Measurements from ENCODE around the gene NDUFB3. TPM values are rescaled to one million over a fixed set of nuclear protein-coding genes. Genes with fewer than 3 reads are reported as not detected.
"Not testable (repeated sequence)": the region's sequence is repeated elsewhere in the genome, so short reads cannot be mapped to it uniquely, and the experiment has no call there.

NDUFB3 gene
- 100 to 1,000 TPM in 4 of 8 experiments, 10 to 100 TPM in 4; 77.6 to 135 (median 101) TPM for total RNA-seq

GRCh38 chr2:201071479-201072200 is at the start of gene NDUFB3, which contains the start of gene HYCC2:
NDUFB3 (plus strand) TSS chr2:201072001; CDS start chr2:201078883, 6,882 bp downstream.
HYCC2 (minus strand) TSS chr2:201071671; CDS start chr2:201024009, 47,662 bp downstream.
- Histone ChIP-seq H3K4me3 (peak within 1 kb of the TSS; percentile 57 to 95 (median 85)), H3K4me1 (replicated peaks in 1 of 2) (peaks cover 10 to 25% of the 10 kb centered on the region in 2 donors), H3K27ac (peak within 1 kb of the TSS; percentile 97)
- ATAC-seq (replicated peaks in 6 of 8): peak; percentile 94 to 99 (median 98)
- in situ Hi-C loops (cut with MboI; ENCODE audit: low pct_unique_long_range_greater_than_20kb in 2 of 9, low sequenced_read_pairs in 9 of 9, unreplicated experiment in 9 of 9): loop anchor here in 2 of 9 experiments (25.0 kb wide), 2 partner anchors 109 to 159 kb away; partner anchors contain the start of gene ORC2 (in 1 of the 2)
- 0 to 3% (median 0%) methylated on average over 3 to 23 of the region's 34 CpGs; no CpG with 5 or more reads in 1 of the 10 experiments for WGBS, 10 experiments

DNA sequence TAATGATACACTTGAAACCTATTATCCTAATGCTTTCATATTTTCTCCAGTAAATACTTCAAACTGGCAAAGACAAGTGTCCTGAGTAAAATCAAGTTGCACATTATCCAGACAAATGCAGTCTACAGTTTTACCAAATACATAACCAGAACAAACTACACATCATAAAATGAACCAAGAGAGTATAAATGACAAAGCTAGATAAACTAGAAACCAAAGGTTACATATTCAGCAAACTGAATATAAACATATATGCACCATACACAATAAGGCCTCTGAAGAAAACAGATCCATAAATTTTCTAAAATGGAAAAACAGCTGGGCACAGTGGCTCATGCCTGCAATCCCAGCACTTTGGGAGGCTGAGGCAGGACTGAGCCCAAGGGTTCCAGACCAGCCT is 47.3 kb upstream of the NDUFB3 start:
- H3K4me3 ChIP-seq: no peak overlapping the region
- in situ Hi-C loops (cut with MboI; ENCODE audit: low pct_unique_long_range_greater_than_20kb in 2 of 9, low sequenced_read_pairs in 9 of 9, unreplicated experiment in 9 of 9): no loop called here
- peak in 1 of 8 experiments; percentile 37 for ATAC-seq (replicated peaks in 6 of 8)
- no peak overlapping the region for H3K27ac ChIP-seq
- no peaks in the 10 kb centered on the region for H3K4me1 ChIP-seq (replicated peaks in 1 of 2)

DNA sequence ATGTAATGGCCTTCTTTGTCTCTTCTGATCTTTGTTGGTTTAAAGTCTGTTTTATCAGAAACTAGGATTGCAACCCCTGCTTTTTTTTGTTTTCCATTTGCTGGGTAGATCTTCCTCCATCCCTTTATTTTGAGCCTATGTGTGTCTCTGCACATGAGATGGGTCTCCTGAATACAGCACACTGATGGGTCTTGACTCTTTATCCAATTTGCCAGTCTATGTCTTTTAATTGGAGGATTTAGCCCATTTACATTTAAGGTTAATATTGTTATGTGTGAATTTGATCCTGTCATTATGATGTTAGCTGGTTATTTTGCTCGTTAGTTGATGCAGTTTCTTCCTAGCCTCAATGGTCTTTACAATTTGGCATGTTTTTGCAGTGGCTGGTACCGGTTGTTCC is 37.4 kb upstream of the NDUFB3 start:
- H3K27ac ChIP-seq; in situ Hi-C loops (cut with MboI; ENCODE audit: low pct_unique_long_range_greater_than_20kb in 2 of 9, low sequenced_read_pairs in 9 of 9, unreplicated experiment in 9 of 9); H3K4me1 ChIP-seq (replicated peaks in 1 of 2); ATAC-seq (replicated peaks in 6 of 8); H3K4me3 ChIP-seq: not testable (repeated sequence)
- no CpG with 5 or more reads among the region's 2 CpGs for WGBS, 10 experiments

DNA sequence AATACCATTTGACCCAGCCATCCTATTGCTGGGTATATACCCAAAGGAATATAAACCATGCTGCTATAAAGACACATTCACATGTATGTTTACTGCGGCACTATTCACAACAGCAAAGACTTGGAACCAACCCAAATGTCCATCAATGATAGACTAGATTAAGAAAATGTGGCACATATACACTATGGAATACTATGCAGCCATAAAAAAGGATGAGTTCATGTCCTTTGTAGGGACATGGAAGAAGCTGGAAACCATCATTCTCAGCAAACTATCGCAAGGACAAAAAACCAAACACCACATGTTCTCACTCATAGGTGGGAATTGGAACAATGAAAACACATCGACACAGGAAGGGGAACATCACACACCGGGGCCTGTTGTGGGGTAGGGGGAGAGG is 33.4 kb upstream of the NDUFB3 start:
- H3K4me3 ChIP-seq; in situ Hi-C loops (cut with MboI; ENCODE audit: low pct_unique_long_range_greater_than_20kb in 2 of 9, low sequenced_read_pairs in 9 of 9, unreplicated experiment in 9 of 9); H3K27ac ChIP-seq; ATAC-seq (replicated peaks in 6 of 8); H3K4me1 ChIP-seq (replicated peaks in 1 of 2): not testable (repeated sequence)
- 100% methylated on average over 3 of the region's 4 CpGs; no CpG with 5 or more reads in 9 of the 10 experiments for WGBS, 10 experiments

DNA sequence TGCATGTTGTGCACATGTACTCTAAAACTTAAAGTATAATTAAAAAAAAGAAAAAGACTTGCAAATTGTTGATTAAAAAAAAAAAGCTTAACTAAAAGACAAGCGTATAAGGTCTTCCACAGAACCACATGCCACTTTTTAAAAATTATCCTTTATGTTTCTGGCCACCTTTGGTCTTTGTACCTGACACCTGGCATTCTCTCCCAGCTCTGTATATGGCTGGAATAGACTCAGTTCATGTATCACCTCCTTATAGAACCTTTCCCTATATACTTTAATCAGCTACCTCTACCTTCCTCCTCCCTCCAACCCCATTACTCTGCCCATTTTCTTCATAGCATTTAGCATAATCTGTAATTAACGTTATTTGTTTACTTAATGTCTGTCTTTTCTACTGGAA is 32.9 kb upstream of the NDUFB3 start:
- no peak for ATAC-seq (replicated peaks in 6 of 8)
- in situ Hi-C loops (cut with MboI; ENCODE audit: low pct_unique_long_range_greater_than_20kb in 2 of 9, low sequenced_read_pairs in 9 of 9, unreplicated experiment in 9 of 9): no loop called here
- H3K4me1 ChIP-seq (replicated peaks in 1 of 2): no peaks in the 10 kb centered on the region
- H3K27ac ChIP-seq: no peak overlapping the region
- H3K4me3 ChIP-seq: no peak overlapping the region
- WGBS, 10 experiments: 60 to 100% (median 98%) methylated on average over 1 to 2 of the region's 2 CpGs

DNA sequence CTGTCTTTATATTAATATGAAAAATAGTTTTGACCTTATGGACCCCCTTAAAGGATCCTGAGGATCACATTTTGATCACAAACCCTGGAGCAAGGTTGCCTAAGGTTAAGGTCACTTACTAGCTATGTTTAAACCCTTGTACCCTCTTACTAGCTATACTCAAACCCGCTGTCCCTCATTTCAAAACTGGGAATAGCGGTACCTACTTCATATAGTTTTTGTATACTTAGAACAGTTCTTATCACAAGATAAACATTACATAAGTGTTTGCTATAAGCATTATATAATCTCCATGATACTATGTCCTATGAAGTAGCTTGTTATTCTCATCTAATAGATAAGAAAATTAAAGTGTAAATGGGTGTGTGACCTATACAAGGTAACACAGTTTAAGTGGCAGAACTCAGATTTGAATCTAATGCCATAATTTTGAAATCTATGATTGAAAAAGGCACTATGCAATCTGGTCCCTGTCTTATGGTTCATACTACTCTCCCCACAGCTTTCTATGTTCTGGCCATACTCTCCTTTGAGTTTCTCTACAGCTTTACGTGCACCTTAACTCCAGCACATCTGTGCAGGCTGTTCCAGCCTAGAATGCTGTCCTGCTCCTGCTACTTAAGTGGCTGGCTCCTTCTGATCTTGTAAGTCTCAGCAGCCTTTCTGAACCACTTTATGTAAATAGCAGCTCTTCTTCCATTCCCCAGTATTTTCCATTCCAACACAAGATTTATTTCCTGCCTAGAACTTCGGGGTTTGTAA is 30.8 kb upstream of the NDUFB3 start:
- WGBS, 10 experiments: 80 to 100% (median 96%) methylated on average over 1 to 4 of the region's 4 CpGs; no CpG with 5 or more reads in 2 of the 10 experiments
- no peak for ATAC-seq (replicated peaks in 6 of 8)
- in situ Hi-C loops (cut with MboI; ENCODE audit: low pct_unique_long_range_greater_than_20kb in 2 of 9, low sequenced_read_pairs in 9 of 9, unreplicated experiment in 9 of 9): no loop called here

GRCh38 chr2:201042451-201042850 is 29.4 kb upstream of the NDUFB3 start:
- H3K4me3 ChIP-seq; in situ Hi-C loops (cut with MboI; ENCODE audit: low pct_unique_long_range_greater_than_20kb in 2 of 9, low sequenced_read_pairs in 9 of 9, unreplicated experiment in 9 of 9); H3K4me1 ChIP-seq (replicated peaks in 1 of 2); H3K27ac ChIP-seq; ATAC-seq (replicated peaks in 6 of 8): not testable (repeated sequence)
- WGBS, 10 experiments: no CpG with 5 or more reads among the region's 36 CpGs

More for the DNA sequence above, 30.8 kb upstream of the NDUFB3 start:
- Histone ChIP-seq H3K4me1 (replicated peaks in 1 of 2) (no peaks in the 10 kb centered on the region), H3K27ac (no peak overlapping the region), H3K4me3 (no peak overlapping the region)

DNA sequence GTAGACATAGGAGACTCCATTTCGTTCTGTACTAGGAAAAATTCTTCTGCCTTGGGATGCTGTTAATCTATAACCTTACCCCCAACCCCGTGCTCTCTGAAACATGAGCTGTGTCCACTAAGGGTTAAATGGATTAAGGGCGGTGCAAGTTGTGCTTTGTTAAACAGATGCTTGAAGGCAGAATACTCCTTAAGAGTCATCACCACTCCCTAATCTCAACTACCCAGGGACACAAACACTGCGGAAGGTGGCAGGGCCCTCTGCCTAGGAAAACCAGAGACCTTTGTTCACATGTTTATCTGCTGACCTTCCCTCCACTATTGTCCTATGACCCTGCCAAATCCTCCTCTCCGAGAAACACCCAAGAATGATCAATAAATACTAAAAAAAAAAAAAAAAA is 28.8 kb upstream of the NDUFB3 start:
- H3K27ac ChIP-seq; ATAC-seq (replicated peaks in 6 of 8); in situ Hi-C loops (cut with MboI; ENCODE audit: low pct_unique_long_range_greater_than_20kb in 2 of 9, low sequenced_read_pairs in 9 of 9, unreplicated experiment in 9 of 9); H3K4me3 ChIP-seq; H3K4me1 ChIP-seq (replicated peaks in 1 of 2): not testable (repeated sequence)
- 75 to 100% (median 98%) methylated on average over 1 to 4 of the region's 5 CpGs; no CpG with 5 or more reads in 6 of the 10 experiments for WGBS, 10 experiments

DNA sequence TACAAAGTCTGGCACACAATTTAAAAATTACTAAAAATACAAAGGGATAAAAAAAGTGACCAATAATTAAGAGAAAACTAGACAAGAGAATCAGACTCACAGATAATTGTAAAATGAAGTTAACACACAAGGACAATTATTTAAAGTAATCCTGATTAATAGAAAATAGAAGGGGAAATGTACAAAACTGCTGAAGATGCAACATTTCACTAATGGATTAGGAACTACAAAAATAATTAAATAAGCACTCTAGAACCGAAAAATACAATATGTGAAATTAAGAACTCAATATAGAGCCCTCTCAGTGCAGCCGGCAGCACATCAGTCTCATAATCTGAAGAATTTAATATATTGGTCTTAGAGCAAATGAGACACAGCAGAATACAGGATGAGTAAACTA is 24.9 kb upstream of the NDUFB3 start:
- ATAC-seq (replicated peaks in 6 of 8): no peak
- Histone ChIP-seq H3K4me3 (no peak overlapping the region), H3K4me1 (replicated peaks in 1 of 2) (no peaks in the 10 kb centered on the region), H3K27ac (no peak overlapping the region)
- WGBS, 10 experiments: 75 to 100% (median 96%) methylated on average over 1 to 2 of the region's 2 CpGs; no CpG with 5 or more reads in 1 of the 10 experiments
- in situ Hi-C loops (cut with MboI; ENCODE audit: low pct_unique_long_range_greater_than_20kb in 2 of 9, low sequenced_read_pairs in 9 of 9, unreplicated experiment in 9 of 9): no loop called here

- Histone ChIP-seq H3K27ac (no peak overlapping the region), H3K4me3 (no peak overlapping the region), H3K4me1 (replicated peaks in 1 of 2) (no peaks in the 10 kb centered on the region)
- no peak for ATAC-seq (replicated peaks in 6 of 8)
- WGBS, 10 experiments: 90 to 100% (median 100%) methylated on average over 1 to 7 of the region's 11 CpGs; no CpG with 5 or more reads in 1 of the 10 experiments
- in situ Hi-C loops (cut with MboI; ENCODE audit: low pct_unique_long_range_greater_than_20kb in 2 of 9, low sequenced_read_pairs in 9 of 9, unreplicated experiment in 9 of 9): no loop called here
These were observed 22.3 kb upstream of the NDUFB3 start for GRCh38 chr2:201049455-201049854.

DNA sequence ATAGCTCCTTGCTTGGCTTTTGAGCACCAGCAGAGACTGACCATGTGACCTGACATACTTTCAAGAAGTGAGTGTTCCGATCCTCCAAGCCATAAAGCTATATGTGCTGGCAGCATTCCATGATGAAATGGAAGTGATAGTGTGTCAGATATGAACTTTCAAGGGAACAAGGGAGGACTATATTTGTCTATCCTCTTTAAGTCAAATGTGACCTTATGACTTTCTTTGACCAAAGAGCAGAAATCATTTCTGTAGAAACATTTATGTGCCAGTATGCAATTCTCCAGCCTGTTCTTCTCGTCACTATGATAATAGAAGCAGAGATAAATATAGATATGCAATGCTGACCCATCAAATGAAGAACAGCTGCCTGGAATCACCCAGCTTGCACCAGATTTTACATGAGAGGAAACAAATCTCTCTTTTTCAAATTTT is 14.7 kb upstream of the NDUFB3 start:
- WGBS, 10 experiments: 0 to 82% (median 14%) methylated on average over 1 to 2 of the region's 2 CpGs; no CpG with 5 or more reads in 5 of the 10 experiments
- ATAC-seq (replicated peaks in 6 of 8): peak in 4 of 8 experiments; percentile 23 to 95 (median 92)
- Histone ChIP-seq H3K4me3 (no peak overlapping the region), H3K4me1 (replicated peaks in 1 of 2) (no peaks in the 10 kb centered on the region), H3K27ac (no peak overlapping the region)
- in situ Hi-C loops (cut with MboI; ENCODE audit: low pct_unique_long_range_greater_than_20kb in 2 of 9, low sequenced_read_pairs in 9 of 9, unreplicated experiment in 9 of 9): loop anchor here in 2 of 9 experiments (25.0 kb wide), 2 partner anchors 95 to 145 kb away; partner anchors contain the start of gene ORC2 (in 1 of the 2)

DNA sequence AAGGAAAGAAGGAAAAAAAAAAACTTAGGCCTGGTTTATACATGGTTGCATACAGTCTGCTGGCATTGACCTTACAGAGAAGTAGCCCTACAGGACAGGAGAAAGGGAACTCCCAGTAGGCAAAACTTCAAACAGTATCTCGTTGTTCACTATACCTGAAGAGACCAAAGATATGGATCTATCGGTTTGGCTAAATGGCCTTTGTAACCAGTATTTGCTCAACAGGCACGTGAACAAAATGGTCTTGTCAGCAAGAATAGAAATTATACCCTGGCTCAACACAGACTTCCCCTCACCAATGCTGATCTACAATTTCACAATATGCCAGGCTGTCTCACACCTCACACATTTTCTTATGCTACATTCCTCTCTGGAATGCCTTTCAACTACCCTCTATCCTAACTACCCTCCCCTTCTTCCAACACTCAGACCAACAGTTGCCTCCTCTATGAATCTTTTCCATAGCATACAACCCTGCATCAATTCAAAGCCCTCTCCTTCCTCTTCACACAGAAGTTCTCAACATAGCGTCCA is 14.0 kb upstream of the NDUFB3 start:
- peak in 3 of 8 experiments; percentile 33 to 49 (median 42) for ATAC-seq (replicated peaks in 6 of 8)
- no peak overlapping the region for H3K27ac ChIP-seq
- no peaks in the 10 kb centered on the region for H3K4me1 ChIP-seq (replicated peaks in 1 of 2)
- no peak overlapping the region for H3K4me3 ChIP-seq
- WGBS, 10 experiments: 59 to 100% (median 93%) methylated on average over 1 to 3 of the region's 4 CpGs; no CpG with 5 or more reads in 3 of the 10 experiments
- in situ Hi-C loops (cut with MboI; ENCODE audit: low pct_unique_long_range_greater_than_20kb in 2 of 9, low sequenced_read_pairs in 9 of 9, unreplicated experiment in 9 of 9): loop anchor here in 2 of 9 experiments (25.0 kb wide), 2 partner anchors 95 to 145 kb away; partner anchors contain the start of gene ORC2 (in 1 of the 2)
